NCI-H1930 (cell line): ENCODE measurements around the gene BEX3.
"Not testable (repeated sequence)": the region's sequence is repeated elsewhere in the genome, so short reads cannot be mapped to it uniquely, and the experiment has no call there.

ENCODE experiments used
- DNase-seq, 2 experiments: peaks; one replicate each; lab custom pipeline; 2025; lab: John Stamatoyannopoulos, UW

The BEX3 gene

GRCh38 chrX:103382877-103383276, 6.5 kb downstream of the BEX3 start:
- no peak for DNase-seq

GRCh38 chrX:103384672-103385071, 8.3 kb downstream of the BEX3 start:
- DNase-seq = no peak

GRCh38 chrX:103385283-103385830, 9.0 kb downstream of the BEX3 start:
- not testable (repeated sequence) for DNase-seq

- DNase-seq = no peak
Observed at GRCh38 chrX:103386332-103386731, 10.0 kb downstream of the BEX3 start.

- DNase-seq = no peak
Observed at GRCh38 chrX:103393487-103393886, 17.1 kb downstream of the BEX3 start.

- DNase-seq = no peak
Observed at GRCh38 chrX:103396186-103396585, 19.8 kb downstream of the BEX3 start.

- no peak for DNase-seq
Observed at GRCh38 chrX:103396660-103397059, 20.3 kb downstream of the BEX3 start.

- DNase-seq = no peak
Observed at GRCh38 chrX:103397707-103398106, 21.4 kb downstream of the BEX3 start.

GRCh38 chrX:103398421-103398864, 22.1 kb downstream of the BEX3 start:
- no peak for DNase-seq

GRCh38 chrX:103399744-103400143, 23.4 kb downstream of the BEX3 start:
- no peak for DNase-seq

GRCh38 chrX:103400931-103401330, 24.6 kb downstream of the BEX3 start:
- DNase-seq = no peak

GRCh38 chrX:103404231-103405008, 28.1 kb downstream of the BEX3 start:
- peak; percentile 35 to 67 for DNase-seq

- DNase-seq = no peak
Observed at GRCh38 chrX:103405009-103405333, 28.6 kb downstream of the BEX3 start.

- no peak for DNase-seq
Observed at GRCh38 chrX:103406256-103406655, 29.9 kb downstream of the BEX3 start.

- no peak for DNase-seq
Observed at GRCh38 chrX:103407776-103408175, 31.4 kb downstream of the BEX3 start.

GRCh38 chrX:103411721-103412120, 35.4 kb downstream of the BEX3 start:
- not testable (repeated sequence) for DNase-seq

- DNase-seq = no peak
Observed at GRCh38 chrX:103413705-103414387, 37.5 kb downstream of the BEX3 start.

GRCh38 chrX:103414561-103414960, 38.2 kb downstream of the BEX3 start:
- no peak for DNase-seq

- no peak for DNase-seq
Observed at GRCh38 chrX:103415068-103415467, 38.7 kb downstream of the BEX3 start.

GRCh38 chrX:103415528-103415927, 39.2 kb downstream of the BEX3 start:
- no peak for DNase-seq

GRCh38 chrX:103417370-103417769, 41.0 kb downstream of the BEX3 start:
- no peak for DNase-seq

- no peak for DNase-seq
Observed at GRCh38 chrX:103417933-103418332, 41.6 kb downstream of the BEX3 start.

GRCh38 chrX:103418811-103419340, 42.5 kb downstream of the BEX3 start:
- DNase-seq = no peak
